Measurements from ENCODE around the gene TSPAN31.

DNA sequence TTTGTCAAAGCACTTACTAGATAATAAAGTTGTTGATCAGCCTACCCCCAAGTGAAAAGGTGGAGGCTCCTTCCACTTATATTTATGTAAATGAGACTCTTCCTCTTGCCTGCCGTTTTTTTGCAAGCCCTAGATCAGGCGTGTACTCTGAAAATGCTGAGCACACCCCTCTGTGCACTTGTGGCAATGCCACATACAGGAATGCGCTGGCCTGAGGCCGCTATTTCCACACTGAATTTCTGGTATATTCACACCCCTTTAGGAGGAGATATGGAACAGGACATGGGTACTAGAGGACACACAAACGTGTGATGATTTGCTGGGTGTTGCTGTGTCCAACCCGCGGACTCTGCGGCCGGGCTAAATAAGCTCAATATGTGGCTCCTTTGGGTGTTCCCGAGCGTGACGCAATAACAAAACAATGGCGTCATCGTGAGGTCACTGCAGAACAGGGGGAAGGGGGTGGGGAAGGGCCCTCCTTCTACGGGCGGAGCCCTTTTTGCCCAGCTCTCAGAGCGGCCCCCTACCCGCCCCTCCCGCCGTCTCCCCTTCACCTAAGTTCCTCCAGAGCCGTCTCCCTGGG lies 554 bp upstream of the TSPAN31 start:
- TF ChIP-seq, protein P1, sequence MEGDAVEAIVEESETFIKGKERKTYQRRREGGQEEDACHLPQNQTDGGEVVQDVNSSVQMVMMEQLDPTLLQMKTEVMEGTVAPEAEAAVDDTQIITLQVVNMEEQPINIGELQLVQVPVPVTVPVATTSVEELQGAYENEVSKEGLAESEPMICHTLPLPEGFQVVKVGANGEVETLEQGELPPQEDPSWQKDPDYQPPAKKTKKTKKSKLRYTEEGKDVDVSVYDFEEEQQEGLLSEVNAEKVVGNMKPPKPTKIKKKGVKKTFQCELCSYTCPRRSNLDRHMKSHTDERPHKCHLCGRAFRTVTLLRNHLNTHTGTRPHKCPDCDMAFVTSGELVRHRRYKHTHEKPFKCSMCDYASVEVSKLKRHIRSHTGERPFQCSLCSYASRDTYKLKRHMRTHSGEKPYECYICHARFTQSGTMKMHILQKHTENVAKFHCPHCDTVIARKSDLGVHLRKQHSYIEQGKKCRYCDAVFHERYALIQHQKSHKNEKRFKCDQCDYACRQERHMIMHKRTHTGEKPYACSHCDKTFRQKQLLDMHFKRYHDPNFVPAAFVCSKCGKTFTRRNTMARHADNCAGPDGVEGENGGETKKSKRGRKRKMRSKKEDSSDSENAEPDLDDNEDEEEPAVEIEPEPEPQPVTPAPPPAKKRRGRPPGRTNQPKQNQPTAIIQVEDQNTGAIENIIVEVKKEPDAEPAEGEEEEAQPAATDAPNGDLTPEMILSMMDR (IDR thresholded peaks at IDR 0.05) = no peak
- peak; percentile 12 for TF ChIP-seq POLR2AphosphoS5 (IDR thresholded peaks at IDR 0.05)

All from gastroesophageal sphincter (tissue), 3 donors.